Thyroid gland (tissue), 4 donors: Measurements from ENCODE around the gene MORC2. TPM values are rescaled to one million over a fixed set of nuclear protein-coding genes. Genes with fewer than 3 reads are reported as not detected.

Source experiments
- DNase-seq, 2 donors: peaks; one replicate each; pipeline ENCODE4 v3.0.0-alpha.2; 2019
- H3K27ac ChIP-seq, 3 donors: fragments of 200-600 bp; sonication (generic); 1 replicate in 2 of 3; 2 replicates in 1 of 3; pipeline ENCODE4 v1.5.1; 2016 to 2019; ENCODE audit warnings: mild to moderate bottlenecking in 1 of 3, moderate library complexity in 1 of 3
- H3K27me3 ChIP-seq: fragments of 200-600 bp; sonication (generic); one replicate; pipeline ENCODE4 v1.5.1; 2019
- H3K36me3 ChIP-seq, 2 donors: fragments of 200-600 bp; sonication (generic); one replicate each; pipeline ENCODE4 v1.5.1; 2016 to 2019
- H3K4me1 ChIP-seq, 2 donors: fragments of 200-600 bp; sonication (generic); one replicate each; pipeline ENCODE4 v1.5.1; 2017 to 2019
- H3K4me3 ChIP-seq, 3 donors: fragments of 200-600 bp; sonication (generic); replicated peaks in 1 of 3; 1 replicate in 2 of 3; 2 replicates in 1 of 3; pipeline ENCODE4 v1.5.1; 2016; ENCODE audit warnings: mild to moderate bottlenecking in 1 of 3
- H3K9me3 ChIP-seq: fragments of 200-600 bp; sonication (generic); one replicate; pipeline ENCODE4 v1.5.1; 2017
- CTCF ChIP-seq, 6 experiments: fragments of 200-600 bp in 3 of 6; fragments of 450-650 bp in 3 of 6; sonication (generic) in 3 of 6; IDR thresholded peaks; one replicate each; pipeline ENCODE4 v1.5.1; 2016 to 2019; ENCODE audit warnings: antibody characterized with exemption in 6 of 6, mild to moderate bottlenecking in 2 of 6, inconsistent platforms in 1 of 6, moderate library complexity in 1 of 6
- POLR2A ChIP-seq, 2 donors: fragments of 450-650 bp; IDR thresholded peaks; one replicate each; pipeline ENCODE4 v1.6.1; 2017; ENCODE audit warnings: antibody characterized with exemption in 2 of 2, mild to moderate bottlenecking in 2 of 2, moderate library complexity in 1 of 2
- WGBS, 2 donors: methylation state at CpG; one replicate each; pipeline ENCODE4 v1.1.5; 2017; 5-methylcytosine and 5-hydroxymethylcytosine counted together
- intact Hi-C: fragments of 100-400 bp; cut with DNase I; formaldehyde crosslinking; loops from one replicate; pipeline ENCODE4 v1.15.1; 2023
- total RNA-seq, 4 donors: library from RNA; depleted of rRNA; stranded (reverse); fragments of >200 nt; gene quantifications; one replicate each; pipeline ENCODE4 v1.2.3, GENCODE V29; 2016

The MORC2 gene
- total RNA-seq, 4 donors from 2014 or later: 14.9 to 32.8 (median 24.6) TPM

GRCh38 chr22:30941363-30941740, 27.2 kb downstream of the MORC2 start:
- TF ChIP-seq POLR2A (IDR thresholded peaks at IDR 0.05) (no peak), CTCF (IDR thresholded peaks at IDR 0.05) (no peak)
- DNase-seq: no peak
- Histone ChIP-seq H3K4me1 (peaks cover 0 to under 1% of the 10 kb centered on the region in 2 donors), H3K9me3 (no peaks in the 10 kb centered on the region), H3K4me3 (no peak overlapping the region), H3K27ac (no peak overlapping the region), H3K36me3 (peaks cover 86 to 100% of the 10 kb centered on the region in 2 donors), H3K27me3 (no peaks in the 10 kb centered on the region)
- 93 to 99% methylated on average over 9 to 11 of the region's 11 CpGs for WGBS, 2 donors
- intact Hi-C loops: no loop called here

GRCh38 chr22:30940685-30941362, 27.8 kb downstream of the MORC2 start:
- intact Hi-C loops: no loop called here
- H3K27me3 ChIP-seq: no peaks in the 10 kb centered on the region
- 83% methylated on average over 7 of the region's 7 CpGs for WGBS, 2 donors
- no peak overlapping the region for H3K4me3 ChIP-seq
- no peaks in the 10 kb centered on the region for H3K4me1 ChIP-seq
- peaks cover 84 to 100% of the 10 kb centered on the region in 2 donors for H3K36me3 ChIP-seq
- H3K9me3 ChIP-seq: no peaks in the 10 kb centered on the region
- DNase-seq: no peak
- H3K27ac ChIP-seq: no peak overlapping the region
- TF ChIP-seq CTCF (IDR thresholded peaks at IDR 0.05): no peak
- no peak for TF ChIP-seq POLR2A (IDR thresholded peaks at IDR 0.05)

- H3K9me3 ChIP-seq: no peaks in the 10 kb centered on the region
- TF ChIP-seq POLR2A (IDR thresholded peaks at IDR 0.05): no peak
- no peak for TF ChIP-seq CTCF (IDR thresholded peaks at IDR 0.05)
- H3K4me3 ChIP-seq: no peak overlapping the region
- intact Hi-C loops: no loop called here
- peaks cover 86 to 97% of the 10 kb centered on the region in 2 donors for H3K36me3 ChIP-seq
- no peak for DNase-seq
- H3K27me3 ChIP-seq: no peaks in the 10 kb centered on the region
- 93 to 97% methylated on average over 8 of the region's 8 CpGs for WGBS, 2 donors
- H3K27ac ChIP-seq: no peak overlapping the region
- no peaks in the 10 kb centered on the region for H3K4me1 ChIP-seq
Measured at GRCh38 chr22:30934053-30934452, 34.5 kb downstream of the MORC2 start.

- intact Hi-C loops: no loop called here
Measured at GRCh38 chr22:30933457-30933856, 35.1 kb downstream of the MORC2 start.

More at GRCh38 chr22:30933457-30933856, 35.1 kb downstream of the MORC2 start:
- H3K4me3 ChIP-seq: no peak overlapping the region
- H3K36me3 ChIP-seq: peaks cover 90 to 96% of the 10 kb centered on the region in 2 donors
- H3K27me3 ChIP-seq: no peaks in the 10 kb centered on the region
- no peak for DNase-seq
- TF ChIP-seq CTCF (IDR thresholded peaks at IDR 0.05): no peak
- no peak for TF ChIP-seq POLR2A (IDR thresholded peaks at IDR 0.05)
- H3K4me1 ChIP-seq: no peaks in the 10 kb centered on the region
- 80 to 87% methylated on average over 7 of the region's 7 CpGs for WGBS, 2 donors
- no peak overlapping the region for H3K27ac ChIP-seq
- no peaks in the 10 kb centered on the region for H3K9me3 ChIP-seq
